CD4-positive, alpha-beta T cell treated with Interferon gamma for 1 hour (primary cell): ENCODE measurements around the gene NAPB.

ENCODE experiments used
- DNase-seq: peaks from one replicate; pipeline ENCODE4 v3.0.0-alpha.2; 2020

The NAPB gene

GRCh38 chr20:23403751-23404150 is 17.5 kb downstream of the NAPB start:
- DNase-seq, result no peak

DNA sequence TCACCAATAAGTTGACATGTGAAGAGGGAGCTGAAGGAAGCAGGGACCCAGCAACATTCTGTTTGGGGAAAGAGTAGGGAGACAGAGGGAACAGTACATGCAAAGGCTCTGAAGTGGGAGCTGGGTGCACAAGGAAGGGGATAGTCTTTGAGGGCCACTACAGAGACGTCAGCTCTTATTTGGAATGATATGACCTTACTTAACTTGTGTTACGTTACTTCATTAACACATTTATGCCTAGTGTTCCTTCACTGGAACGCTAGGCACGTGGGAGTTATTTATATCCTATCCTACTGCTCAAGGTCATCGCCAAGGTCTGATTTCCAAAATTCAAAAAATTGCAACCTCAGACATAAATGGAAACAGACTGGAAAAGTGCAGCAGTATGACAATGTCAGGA is 20.2 kb downstream of the NAPB start:
- DNase-seq, result no peak

DNA sequence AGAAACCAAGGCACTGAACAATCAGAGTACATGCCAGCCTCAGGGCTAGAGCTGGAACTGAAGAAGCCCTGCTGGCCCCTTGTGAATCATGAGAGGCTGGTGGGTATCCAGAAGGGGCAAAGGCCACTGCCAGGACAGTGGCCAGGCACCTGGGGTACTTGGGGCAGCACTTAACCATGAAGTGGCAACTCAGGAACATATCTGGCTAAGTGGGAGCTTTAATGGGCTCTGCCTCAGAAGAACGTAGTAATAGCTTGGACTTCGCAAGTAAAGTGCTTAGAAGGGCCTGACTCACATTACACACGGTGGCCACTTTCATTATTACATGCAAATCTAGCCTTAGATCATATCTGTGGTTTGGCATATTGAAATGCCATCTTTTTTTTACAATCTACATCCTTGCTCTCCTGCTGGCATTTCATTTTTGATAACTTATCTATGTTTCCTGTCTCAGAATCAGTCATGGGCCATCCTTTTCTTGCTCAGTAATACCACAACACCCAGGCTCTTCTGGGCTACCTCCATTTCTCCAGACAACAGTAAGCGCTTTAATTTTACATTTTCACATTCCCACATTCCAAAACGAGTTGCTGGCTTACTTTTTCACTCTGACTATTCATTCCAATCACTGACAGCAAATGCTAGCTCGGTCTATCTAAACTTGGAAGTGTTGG is 21.6 kb downstream of the NAPB start:
- no peak for DNase-seq

GRCh38 chr20:23397961-23398360 is 23.3 kb downstream of the NAPB start:
- no peak for DNase-seq

GRCh38 chr20:23396950-23397627 is 24.2 kb downstream of the NAPB start:
- DNase-seq, result no peak

GRCh38 chr20:23393996-23394775 is 27.1 kb downstream of the NAPB start:
- no peak for DNase-seq

- DNase-seq, result no peak
Measured at GRCh38 chr20:23391707-23392310, 29.5 kb downstream of the NAPB start.

- no peak for DNase-seq
Measured at GRCh38 chr20:23390091-23390774, 31.1 kb downstream of the NAPB start.

DNA sequence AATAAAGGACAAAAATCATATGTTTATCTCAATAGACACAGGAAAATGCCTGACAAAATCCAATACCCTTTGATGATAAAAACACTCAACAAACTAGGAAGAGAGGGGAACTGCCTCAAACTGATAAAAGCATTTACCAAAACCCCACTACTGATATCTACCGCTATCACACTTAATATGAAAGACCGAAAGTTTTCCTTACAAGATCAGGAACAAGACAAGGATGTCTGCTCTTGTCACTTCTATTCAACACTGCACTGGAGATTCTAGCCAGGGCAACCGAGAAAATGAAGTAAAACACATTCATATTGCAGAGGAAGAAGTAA is 34.2 kb downstream of the NAPB start:
- no peak for DNase-seq

GRCh38 chr20:23386304-23387117 is 34.8 kb downstream of the NAPB start:
- no peak for DNase-seq

- no peak for DNase-seq
Measured at GRCh38 chr20:23381876-23382275, 39.4 kb downstream of the NAPB start.

DNA sequence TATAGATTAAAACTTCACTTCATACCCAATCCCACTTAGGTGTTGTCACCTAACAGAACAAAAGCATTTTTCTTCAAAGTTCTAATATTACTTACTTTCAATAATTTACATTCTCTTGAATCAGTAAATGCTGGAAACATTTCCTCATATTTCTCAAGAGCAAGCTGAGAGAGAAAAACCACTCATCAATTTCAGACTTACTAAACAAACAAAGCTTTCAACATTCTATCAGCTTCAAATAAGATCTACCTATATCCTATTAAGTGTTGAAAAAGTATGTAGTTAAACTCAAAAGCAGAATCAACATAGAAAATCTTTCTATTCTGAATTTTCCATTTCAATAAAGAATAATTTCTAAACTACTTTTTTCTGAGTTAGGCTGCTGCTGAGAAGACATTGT is 41.5 kb downstream of the NAPB start:
- no peak for DNase-seq

GRCh38 chr20:23375827-23376226 is 45.5 kb downstream of the NAPB start:
- no peak for DNase-seq

GRCh38 chr20:23374441-23374840 is 46.8 kb downstream of the NAPB start:
- DNase-seq, result no peak

DNA sequence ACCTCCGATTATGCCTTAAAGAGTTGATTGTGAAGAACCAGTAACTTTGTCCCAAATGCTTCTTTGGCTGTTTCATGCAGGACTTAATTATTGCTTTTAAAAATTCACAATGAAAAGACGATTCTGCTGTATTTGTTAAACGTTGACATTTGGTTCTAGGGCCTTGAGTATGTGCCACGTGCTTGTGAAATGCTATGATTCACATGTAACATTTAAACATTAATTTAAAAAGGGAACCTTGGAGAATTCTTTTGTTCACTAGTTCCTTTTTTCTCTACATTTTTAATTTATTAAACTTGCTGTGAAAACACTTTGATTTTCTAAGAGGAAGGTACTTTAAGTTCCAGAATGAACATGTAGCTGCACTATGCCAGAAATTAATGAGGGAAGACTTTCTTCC is 49.8 kb downstream of the NAPB start:
- DNase-seq, result no peak

- no peak for DNase-seq
Measured at GRCh38 chr20:23370873-23371272, 50.4 kb downstream of the NAPB start.

DNA sequence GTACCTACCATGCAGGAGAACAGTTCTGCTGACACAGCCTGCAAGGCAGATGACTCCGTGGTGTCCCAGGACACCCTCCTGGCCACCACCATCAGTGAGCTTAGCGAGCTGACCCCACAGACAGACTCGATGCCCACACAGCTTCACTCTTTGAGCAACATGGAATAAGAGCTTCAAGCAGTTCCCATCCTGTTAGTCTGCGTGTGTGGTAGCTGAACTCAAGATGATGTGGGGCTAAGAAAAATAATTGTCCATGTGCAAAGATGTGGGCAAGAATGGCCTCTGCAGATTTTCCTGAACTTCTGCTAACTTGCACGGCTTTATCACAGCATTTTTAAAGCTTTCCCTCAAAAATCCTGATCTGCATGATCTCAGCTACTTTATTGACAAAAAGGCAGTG is 51.0 kb downstream of the NAPB start:
- no peak for DNase-seq

- no peak for DNase-seq
Measured at GRCh38 chr20:23369072-23369823, 52.0 kb downstream of the NAPB start.

DNA sequence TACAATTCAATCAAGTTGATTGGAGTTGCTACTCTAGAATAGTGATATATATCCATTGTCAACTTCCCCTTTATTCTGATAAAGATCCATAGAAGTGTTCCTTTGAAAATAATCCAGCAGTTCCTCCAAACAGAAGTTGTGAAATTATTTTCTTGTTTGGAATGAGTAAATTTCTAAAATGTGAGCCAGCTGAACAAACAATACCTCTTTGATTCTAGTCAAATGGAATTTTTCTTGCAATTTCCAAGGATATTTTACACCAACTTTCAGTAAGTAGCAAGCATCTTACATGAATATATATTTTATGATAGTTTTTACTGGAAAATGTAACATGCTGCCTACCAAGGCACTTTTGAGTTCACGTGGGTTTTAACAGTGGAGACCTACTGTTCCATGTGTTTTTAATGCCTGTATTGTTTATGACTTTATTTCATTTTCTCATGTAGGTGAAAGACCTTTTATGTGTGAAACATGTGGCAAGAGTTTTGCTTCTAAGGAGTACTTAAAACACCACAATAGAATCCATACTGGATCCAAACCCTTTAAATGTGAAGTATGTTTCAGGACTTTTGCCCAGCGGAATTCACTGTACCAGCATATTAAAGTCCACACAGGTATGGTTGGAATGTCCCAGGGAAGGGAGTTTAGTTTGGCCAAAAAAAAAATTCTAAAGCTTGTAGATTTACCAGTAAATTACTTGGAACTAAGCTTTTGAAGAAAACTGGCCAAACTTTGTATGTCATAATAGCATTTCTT is 52.8 kb downstream of the NAPB start:
- no peak for DNase-seq

DNA sequence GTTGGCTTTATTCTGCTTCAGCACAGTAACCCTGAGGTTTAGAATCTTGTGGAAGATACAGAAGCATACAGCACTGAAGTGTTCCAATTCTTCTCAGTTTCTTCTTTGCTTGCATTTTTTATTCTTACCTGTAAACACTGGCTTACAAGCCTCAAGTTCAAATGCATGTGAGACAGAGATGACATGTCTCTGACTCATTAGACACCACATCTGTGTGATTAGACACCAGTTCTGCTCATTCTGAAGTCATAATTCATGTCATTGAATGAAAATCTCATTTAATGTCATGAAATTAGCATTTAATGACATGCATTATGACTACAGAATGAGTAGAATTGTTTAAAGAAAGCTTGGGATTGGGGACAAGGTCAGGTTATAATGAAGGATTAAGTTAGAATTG is 53.5 kb downstream of the NAPB start:
- DNase-seq, result no peak

DNA sequence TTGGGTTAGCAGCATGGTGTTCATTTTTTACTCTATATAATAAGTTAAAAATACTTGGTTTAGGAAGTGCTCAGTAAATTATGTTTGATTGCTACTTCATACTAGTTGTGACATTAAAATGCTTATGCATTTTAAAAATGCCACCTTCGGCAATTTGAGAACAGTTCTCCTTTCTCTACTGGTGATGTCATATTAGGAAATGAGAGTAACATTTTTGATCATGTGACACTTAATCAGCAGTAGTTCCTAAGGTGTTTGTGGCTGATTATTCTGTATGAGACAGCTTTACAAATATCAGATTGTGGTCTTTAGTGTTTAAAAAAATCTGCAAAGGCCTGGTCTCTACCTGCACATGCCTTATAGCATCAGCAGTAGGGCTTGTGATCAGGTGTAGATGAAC is 54.9 kb downstream of the NAPB start:
- no peak for DNase-seq
